ENCODE measurements around the gene MIAT. TPM values are rescaled to one million over a fixed set of nuclear protein-coding genes. Genes with fewer than 3 reads are reported as not detected.

Gene MIAT
- total RNA-seq, 1 experiment from 2014 or later, result 0.49 TPM

GRCh38 chr22:26689513-26690301 lies 32.3 kb downstream of the MIAT start:
- H3K27ac Mint-ChIP-seq (ENCODE audit: low read depth, unreplicated experiment), result no peak overlapping the region
- POLR2A ChIA-PET, result interaction anchor here (0.7 kb wide), 1 partner anchor 154 kb away, joined by 3 read pairs; no protein-coding TSS in a partner anchor

GRCh38 chr22:26690654-26691376 lies 33.4 kb downstream of the MIAT start:
- H3K9me3 Mint-ChIP-seq (ENCODE audit: unreplicated experiment), result peaks cover 7% of the 10 kb centered on the region
- intact Hi-C loops (cut with micrococcal nuclease), result no loop called here
- no peak overlapping the region for H3K27ac Mint-ChIP-seq (ENCODE audit: low read depth, unreplicated experiment)
- H3K27me3 Mint-ChIP-seq (ENCODE audit: insufficient read depth, unreplicated experiment), result no peaks in the 10 kb centered on the region
- DNase-seq (ENCODE audit: unreplicated experiment), result no peak
- H3K4me3 Mint-ChIP-seq (ENCODE audit: unreplicated experiment), result no peak overlapping the region
- BruUV-seq (replicated peaks), result no TSS peak
- no peaks in the 10 kb centered on the region for H3K4me1 Mint-ChIP-seq (ENCODE audit: insufficient read depth, unreplicated experiment)
- ChIA-PET POLR2A (interaction anchor here (1.2 kb wide), 1 partner anchor 12 kb away, joined by 3 read pairs; no protein-coding TSS in a partner anchor), CTCF (interaction anchor here (0.6 to 1.2 kb wide), 5 partner anchors 11 to 1888 kb away, joined by 3 to 5 read pairs (median 3); no protein-coding TSS in a partner anchor)
- TF ChIP-seq CTCF (IDR thresholded peaks at IDR 0.05; ENCODE audit: unreplicated experiment), result no peak
- peaks cover 5% of the 10 kb centered on the region for H3K36me3 Mint-ChIP-seq (ENCODE audit: insufficient read depth, unreplicated experiment)

More at GRCh38 chr22:26689513-26690301, 32.3 kb downstream of the MIAT start:
- no peaks in the 10 kb centered on the region for H3K27me3 Mint-ChIP-seq (ENCODE audit: insufficient read depth, unreplicated experiment)
- peaks cover 7% of the 10 kb centered on the region for H3K9me3 Mint-ChIP-seq (ENCODE audit: unreplicated experiment)
- H3K4me3 Mint-ChIP-seq (ENCODE audit: unreplicated experiment), result no peak overlapping the region
- intact Hi-C loops (cut with micrococcal nuclease), result no loop called here
- CTCF ChIA-PET, result interaction anchor here (0.9 to 1.2 kb wide), 2 partner anchors 11 to 59 kb away, joined by 4 to 8 read pairs; no protein-coding TSS in a partner anchor
- H3K4me1 Mint-ChIP-seq (ENCODE audit: insufficient read depth, unreplicated experiment), result no peaks in the 10 kb centered on the region
- BruUV-seq (replicated peaks), result no TSS peak
- no peak for DNase-seq (ENCODE audit: unreplicated experiment)
- peaks cover 5% of the 10 kb centered on the region for H3K36me3 Mint-ChIP-seq (ENCODE audit: insufficient read depth, unreplicated experiment)
- no peak for TF ChIP-seq CTCF (IDR thresholded peaks at IDR 0.05; ENCODE audit: unreplicated experiment)

- no peaks in the 10 kb centered on the region for H3K27me3 Mint-ChIP-seq (ENCODE audit: insufficient read depth, unreplicated experiment)
- no peak overlapping the region for H3K27ac Mint-ChIP-seq (ENCODE audit: low read depth, unreplicated experiment)
- POLR2A ChIA-PET, result interaction anchor here (1.2 kb wide), 1 partner anchor 13 kb away, joined by 3 read pairs; no protein-coding TSS in a partner anchor
- intact Hi-C loops (cut with micrococcal nuclease), result no loop called here
- no peak overlapping the region for H3K4me3 Mint-ChIP-seq (ENCODE audit: unreplicated experiment)
- peaks cover 7% of the 10 kb centered on the region for H3K9me3 Mint-ChIP-seq (ENCODE audit: unreplicated experiment)
- CTCF ChIA-PET, result interaction anchor here (0.6 to 1.2 kb wide), 5 partner anchors 11 to 1889 kb away, joined by 3 to 5 read pairs (median 3); no protein-coding TSS in a partner anchor
- no peak for DNase-seq (ENCODE audit: unreplicated experiment)
- no TSS peak for BruUV-seq (replicated peaks)
- peaks cover 5% of the 10 kb centered on the region for H3K36me3 Mint-ChIP-seq (ENCODE audit: insufficient read depth, unreplicated experiment)
- no peaks in the 10 kb centered on the region for H3K4me1 Mint-ChIP-seq (ENCODE audit: insufficient read depth, unreplicated experiment)
- no peak for TF ChIP-seq CTCF (IDR thresholded peaks at IDR 0.05; ENCODE audit: unreplicated experiment)
Measured at GRCh38 chr22:26691377-26691716, 34.0 kb downstream of the MIAT start.

GRCh38 chr22:26692215-26692614 lies 34.8 kb downstream of the MIAT start:
- intact Hi-C loops (cut with micrococcal nuclease), result no loop called here
- TF ChIP-seq CTCF (IDR thresholded peaks at IDR 0.05; ENCODE audit: unreplicated experiment), result no peak

More at GRCh38 chr22:26692215-26692614, 34.8 kb downstream of the MIAT start:
- BruUV-seq (replicated peaks), result no TSS peak
- Mint-ChIP-seq H3K27ac (ENCODE audit: low read depth, unreplicated experiment) (no peak overlapping the region), H3K4me3 (ENCODE audit: unreplicated experiment) (no peak overlapping the region), H3K27me3 (ENCODE audit: insufficient read depth, unreplicated experiment) (no peaks in the 10 kb centered on the region), H3K4me1 (ENCODE audit: insufficient read depth, unreplicated experiment) (no peaks in the 10 kb centered on the region), H3K9me3 (ENCODE audit: unreplicated experiment) (peaks cover 7% of the 10 kb centered on the region), H3K36me3 (ENCODE audit: insufficient read depth, unreplicated experiment) (peaks cover 5% of the 10 kb centered on the region)
- ChIA-PET POLR2A (interaction anchor here (1.2 kb wide), 1 partner anchor 13 kb away, joined by 3 read pairs; no protein-coding TSS in a partner anchor), CTCF (interaction anchor here (0.6 to 2.4 kb wide), 3 partner anchors 13 to 215 kb away, joined by 3 to 11 read pairs (median 3); no protein-coding TSS in a partner anchor)
- DNase-seq (ENCODE audit: unreplicated experiment), result no peak

Measured in MCF 10A (cell line).